HG03280 (cell line): ENCODE results near the gene MEGF10.

Experiments used
- ATAC-seq: cut with Tn5 transposase; IDR thresholded peaks from one replicate; pipeline ENCODE4 v1.9.1; 2021; ENCODE audit warnings: mild to moderate bottlenecking, moderate library complexity; ENCODE audit not compliant: unreplicated experiment

MEGF10 gene

DNA sequence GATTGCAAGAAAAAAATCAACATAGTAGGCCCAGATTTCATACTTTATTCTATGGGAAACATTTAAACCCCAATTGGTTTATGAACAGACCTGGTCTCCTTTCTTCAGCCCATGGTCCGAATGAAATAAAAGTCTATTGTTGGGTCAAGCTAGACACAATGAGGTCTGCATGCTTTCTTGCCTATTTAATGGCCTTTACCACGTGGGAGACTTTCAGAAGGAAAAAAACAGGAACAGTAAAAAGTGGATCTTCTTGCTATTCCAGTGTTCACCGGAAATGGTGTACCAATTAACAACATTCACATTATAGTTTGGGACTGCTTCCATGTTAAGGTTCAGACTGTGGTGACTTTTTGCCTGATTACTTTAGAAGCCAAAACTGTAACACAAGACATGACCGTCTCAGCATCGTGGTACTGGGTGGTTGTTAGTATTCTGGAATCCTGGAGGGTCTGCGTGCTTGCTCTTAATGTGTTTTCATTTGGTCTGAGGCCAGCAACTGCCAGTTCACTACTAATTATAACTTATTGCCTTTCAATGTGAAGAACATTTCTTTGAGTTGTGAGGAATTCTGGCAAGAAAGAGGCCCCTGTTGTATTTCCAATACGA is 141.5 kb downstream of the MEGF10 start:
- no peak for ATAC-seq

DNA sequence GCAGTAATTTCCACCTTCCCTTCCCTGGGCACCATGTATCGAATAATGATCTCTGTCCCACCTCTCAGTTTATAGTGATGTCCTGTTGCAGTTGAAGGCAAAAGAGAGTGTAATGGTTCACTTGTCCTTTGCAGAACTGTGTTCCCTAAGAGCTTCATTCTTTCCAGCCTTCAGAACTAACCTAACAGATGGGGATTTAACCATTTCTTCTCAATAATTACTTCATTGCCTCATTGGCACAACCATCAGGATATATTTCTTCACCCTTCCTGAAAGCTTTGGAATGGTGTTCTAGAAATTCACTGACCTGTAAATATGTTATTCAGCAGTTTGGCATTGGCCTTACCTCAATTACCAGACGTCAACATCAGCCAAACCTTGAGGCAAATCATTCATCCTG is 142.9 kb downstream of the MEGF10 start:
- no peak for ATAC-seq

DNA sequence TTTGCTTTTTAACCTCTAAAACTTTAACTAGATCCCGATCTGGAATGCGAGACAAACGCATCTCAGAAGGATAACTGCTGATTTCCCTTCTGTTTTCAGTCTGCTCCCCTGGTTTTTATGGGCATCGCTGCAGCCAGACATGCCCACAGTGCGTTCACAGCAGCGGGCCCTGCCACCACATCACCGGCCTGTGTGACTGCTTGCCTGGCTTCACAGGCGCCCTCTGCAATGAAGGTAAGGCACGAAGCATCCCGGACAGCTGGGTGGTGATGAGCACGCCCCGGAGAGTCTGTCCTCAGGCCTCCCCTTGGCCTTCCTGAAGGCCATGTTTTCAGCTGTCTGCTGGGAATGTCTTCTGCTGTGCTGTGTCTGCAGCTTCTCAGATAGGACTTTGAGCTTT is 144.0 kb downstream of the MEGF10 start:
- ATAC-seq, result no peak

DNA sequence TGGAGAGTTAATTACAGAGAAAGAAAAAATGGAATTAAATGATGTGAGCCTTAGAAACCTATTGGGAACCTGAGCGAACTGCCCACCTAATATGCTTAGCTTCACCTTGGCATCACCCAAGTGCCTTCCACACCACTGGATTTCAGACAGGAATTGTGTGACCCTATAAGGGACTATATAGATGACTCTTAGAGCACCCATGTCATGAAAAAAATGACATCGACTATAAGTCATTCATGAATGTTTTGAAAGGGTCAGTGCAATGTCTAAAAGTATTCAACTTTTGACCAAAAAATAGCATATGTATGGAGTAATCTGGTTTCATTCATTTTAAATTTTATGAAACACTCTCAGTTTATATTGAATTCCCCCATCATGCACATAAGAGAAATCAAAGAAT is 145.2 kb downstream of the MEGF10 start:
- no peak for ATAC-seq

DNA sequence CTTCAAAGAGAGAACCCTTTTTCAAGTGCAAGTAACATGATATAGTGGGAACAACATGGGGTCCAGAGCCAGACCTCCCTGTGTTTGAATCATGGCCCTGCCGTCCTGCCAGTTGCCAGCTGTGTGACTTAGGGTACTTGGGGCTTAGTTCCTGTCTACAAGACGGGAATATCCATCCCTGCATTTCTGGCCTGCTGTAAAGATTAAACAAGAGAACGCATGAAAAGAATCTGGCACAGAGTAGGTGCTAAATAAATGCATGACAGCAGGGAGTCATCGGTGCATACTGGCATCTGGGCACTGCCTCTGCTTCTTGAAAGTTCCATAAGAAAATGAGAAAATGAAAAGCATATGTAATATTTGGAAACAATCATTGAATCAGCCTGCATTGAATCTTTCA is 149.0 kb downstream of the MEGF10 start:
- no peak for ATAC-seq

DNA sequence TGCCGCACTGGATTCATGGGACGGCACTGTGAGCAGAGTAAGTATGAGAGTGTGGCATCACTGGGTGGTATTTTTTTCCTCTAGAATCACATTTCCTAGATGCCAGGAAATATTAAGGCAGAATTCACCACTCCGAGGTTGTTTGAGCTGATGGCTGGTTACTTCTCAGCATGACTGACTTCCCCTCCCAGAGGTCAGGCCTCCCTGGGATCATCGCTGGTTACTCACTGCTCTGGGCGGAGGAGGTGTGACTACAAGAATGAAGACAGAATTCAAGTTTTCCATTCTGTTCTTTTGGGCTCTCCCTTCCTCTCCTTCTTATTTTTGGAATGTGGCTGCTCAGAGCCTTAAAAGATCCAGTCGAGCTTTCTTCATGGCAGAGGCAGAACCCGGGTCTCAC is 150.2 kb downstream of the MEGF10 start:
- ATAC-seq, result no peak

DNA sequence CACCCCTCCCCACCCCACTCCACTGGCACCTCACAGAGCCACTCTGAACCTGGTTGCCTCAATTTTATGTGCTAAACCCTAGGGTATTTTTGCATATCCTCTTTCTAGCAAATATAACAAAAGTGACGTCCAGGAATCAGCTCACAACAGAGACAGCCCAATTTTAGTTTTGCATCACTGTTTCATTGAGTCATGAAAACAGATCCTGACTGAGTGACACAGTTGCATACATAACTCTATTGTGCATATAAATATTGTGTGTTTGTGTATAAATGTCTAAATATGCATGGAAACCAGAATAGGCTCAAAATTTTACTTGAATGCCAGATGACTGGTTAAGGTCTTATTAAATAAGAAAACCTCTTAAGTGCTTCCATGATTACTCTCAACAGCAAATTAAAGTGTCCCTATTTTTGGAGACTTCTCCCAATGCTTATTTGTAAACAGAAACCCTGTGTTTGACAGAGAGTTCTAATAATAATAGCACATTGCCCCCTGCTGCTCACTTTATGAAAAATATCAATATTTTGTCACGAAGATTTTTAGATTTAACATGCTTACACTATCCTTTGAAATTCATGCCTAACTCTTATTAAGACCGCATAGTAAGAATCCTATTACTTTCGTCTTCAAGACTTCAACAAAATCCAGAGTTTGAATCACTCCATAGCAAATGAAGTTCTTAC is 151.3 kb downstream of the MEGF10 start:
- ATAC-seq, result no peak

DNA sequence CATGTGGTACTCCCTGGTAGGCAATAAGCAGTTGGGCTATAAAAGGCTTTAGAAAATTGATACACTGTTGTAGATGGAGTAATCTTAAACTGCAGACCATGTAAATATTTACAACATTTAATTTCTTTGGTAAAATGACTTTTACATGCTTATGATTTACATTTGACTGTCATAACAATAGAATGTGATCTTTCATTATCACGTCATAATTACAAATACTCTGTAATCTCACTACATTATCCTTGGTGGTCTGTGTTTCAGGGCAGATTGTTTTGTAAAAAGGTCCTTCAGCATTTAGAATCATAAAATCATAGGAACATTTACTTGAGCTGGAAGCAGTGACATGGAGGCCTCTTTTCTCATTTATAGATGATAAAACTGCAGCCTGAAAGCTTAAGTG is 153.6 kb downstream of the MEGF10 start:
- no peak for ATAC-seq

DNA sequence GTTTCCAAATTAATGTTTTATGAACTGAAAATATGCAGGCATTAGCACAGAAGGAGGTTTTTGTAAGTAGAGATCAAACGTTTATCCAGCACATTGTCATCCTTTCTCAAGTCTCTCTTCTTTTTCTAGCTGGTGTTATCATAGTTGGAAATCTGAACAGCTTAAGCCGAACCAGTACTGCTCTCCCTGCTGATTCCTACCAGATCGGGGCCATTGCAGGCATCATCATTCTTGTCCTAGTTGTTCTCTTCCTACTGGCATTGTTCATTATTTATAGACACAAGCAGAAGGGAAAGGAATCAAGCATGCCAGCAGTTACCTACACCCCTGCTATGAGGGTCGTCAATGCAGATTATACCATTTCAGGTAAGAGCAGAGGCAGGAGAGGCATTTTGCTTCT is 154.7 kb downstream of the MEGF10 start:
- no peak for ATAC-seq

DNA sequence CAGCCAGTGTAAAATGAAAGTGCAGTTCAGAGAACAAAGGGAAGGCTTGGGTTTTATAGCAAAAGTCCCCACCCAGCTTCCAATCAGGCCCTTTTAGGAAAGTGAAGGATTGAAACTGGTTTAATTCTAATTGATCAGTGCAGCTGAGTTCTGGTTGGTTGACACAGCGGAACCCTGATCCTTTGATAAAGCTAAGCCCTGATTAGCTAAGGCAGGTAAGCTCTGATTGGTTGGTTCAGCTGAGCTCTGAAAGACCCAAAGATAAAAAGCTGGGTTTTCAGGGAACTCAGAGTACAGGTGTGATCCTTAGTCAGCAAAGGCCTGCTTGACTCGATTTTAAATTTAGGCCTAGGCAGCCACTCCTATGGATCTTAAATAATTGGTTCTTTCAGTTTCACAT is 156.0 kb downstream of the MEGF10 start:
- no peak for ATAC-seq

DNA sequence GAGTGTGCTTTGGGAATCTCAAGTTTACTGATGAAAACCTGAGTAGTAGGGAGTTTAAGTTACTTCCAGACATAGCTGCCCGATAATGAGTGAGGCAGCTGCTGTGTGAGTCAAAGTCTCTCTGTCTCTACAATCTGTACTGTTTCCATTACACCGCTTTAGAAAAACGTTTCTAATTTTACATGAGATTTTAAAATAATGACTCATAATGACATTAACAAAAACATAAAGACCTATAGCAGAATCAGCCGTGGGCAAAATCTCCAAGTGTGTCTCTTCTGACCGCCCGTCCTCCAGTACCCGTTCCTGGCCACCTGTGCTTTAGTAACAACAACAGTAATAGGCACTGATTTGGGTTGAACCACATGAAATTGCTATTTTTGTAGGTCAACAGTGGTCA is 157.2 kb downstream of the MEGF10 start:
- ATAC-seq, result no peak

DNA sequence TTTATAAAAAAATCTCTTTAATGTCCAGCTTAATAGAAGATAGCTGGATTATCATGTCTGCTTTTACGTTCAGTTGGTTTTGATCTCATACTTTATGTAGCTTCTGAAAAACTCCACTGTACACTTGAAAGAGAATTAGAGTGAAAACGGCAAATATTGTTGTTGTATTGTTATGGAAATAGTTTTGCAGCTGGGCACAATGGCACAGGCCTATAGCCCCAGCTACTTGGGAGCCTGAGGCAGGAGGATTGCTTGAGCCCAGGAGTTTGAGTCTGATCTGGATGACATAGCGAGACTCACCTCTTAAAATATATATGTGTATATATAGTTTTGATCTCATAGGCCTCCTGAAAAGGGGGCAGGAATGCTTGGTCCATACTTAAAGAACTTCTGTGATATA is 159.4 kb downstream of the MEGF10 start:
- ATAC-seq, result no peak

DNA sequence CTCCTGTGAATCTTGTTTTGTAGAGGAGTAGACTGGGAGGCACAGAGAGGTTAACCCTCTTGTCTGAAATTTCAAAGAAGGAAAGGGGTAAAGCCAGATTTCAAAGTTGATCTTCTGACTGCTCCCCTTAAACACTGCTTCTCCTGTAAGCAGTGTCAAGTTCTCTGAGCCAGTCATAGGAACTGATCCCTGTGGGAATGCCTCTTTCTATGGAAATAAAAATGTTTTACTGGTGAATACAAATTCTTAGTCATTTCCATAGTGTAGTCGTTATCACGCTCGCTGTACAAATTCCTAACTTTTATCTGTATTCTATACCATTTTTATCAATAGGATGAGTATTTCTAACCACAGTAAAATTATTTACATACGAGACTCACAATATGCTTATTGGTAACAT is 160.5 kb downstream of the MEGF10 start:
- no peak for ATAC-seq

DNA sequence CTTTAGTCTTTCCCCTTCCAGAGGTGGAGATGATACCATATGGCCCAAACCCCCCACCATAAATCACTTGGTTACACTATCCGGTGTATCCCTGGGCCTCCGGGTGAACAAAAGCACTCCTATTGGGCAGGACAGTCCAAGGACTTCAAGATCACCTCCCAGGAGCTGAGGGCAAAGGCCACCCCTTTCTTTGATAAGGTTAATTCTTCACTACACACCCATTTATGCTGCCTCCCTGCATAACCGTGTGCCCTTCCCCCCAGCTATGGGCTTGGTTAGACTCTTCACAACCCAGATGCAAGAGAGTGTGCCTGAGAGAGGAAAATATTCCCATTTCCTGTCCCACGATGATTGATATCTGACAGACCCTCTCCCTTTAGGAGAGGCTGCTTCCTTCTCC is 162.0 kb downstream of the MEGF10 start:
- no peak for ATAC-seq

DNA sequence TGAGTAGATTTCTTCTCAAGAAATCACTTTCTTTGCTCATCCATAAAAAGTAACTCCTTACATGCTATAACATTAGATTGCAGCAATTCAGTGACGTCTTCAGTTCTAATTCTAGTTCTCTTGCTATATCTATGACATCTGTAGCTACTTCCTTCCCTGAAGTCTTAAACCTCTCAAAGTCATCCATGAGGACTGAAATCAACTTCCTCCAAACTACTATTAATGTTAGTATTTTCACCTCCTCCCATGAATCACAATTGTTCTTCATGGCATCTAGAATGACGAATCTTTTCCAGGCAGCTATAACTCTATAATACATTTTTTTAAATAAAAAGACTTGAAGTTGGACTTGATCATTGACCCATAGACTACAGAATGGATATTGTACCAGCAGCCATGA is 180.6 kb downstream of the MEGF10 start:
- no peak for ATAC-seq

DNA sequence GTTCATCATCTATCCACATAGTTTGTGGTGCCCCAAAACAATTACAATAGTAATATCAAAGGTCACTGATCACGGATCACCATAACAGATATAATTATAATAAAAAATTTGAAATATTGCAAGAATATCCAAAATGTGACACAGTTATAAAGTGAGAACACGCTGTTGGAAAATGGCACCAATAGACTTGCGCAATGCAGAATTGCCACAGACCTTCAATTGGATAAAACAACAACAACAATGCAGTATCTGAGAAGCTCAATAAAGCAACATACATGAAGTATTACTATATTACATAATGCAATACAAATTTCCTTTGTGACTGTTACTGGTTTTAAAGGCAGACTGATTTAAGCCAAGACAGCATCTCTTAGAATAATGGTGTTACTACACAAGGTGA is 182.1 kb downstream of the MEGF10 start:
- no peak for ATAC-seq

DNA sequence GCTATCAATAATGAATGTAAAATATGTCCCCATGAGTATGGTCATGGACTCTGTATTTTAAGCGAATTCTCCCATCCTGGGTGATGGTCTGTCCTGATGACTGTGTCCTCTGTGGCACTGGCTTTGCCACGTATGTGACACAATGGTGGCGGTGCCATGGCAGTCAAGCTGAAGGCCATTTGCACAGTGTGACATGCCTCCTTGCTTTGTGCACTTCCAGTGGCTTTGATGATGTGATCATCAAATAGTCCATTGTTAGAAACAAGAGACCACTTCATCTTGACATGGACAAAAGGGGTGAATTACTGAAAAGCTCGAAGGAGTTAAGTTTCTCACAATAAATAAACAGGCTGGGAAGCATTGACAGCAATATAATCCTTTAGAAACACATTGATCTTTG is 195.9 kb downstream of the MEGF10 start:
- ATAC-seq, result no peak

DNA sequence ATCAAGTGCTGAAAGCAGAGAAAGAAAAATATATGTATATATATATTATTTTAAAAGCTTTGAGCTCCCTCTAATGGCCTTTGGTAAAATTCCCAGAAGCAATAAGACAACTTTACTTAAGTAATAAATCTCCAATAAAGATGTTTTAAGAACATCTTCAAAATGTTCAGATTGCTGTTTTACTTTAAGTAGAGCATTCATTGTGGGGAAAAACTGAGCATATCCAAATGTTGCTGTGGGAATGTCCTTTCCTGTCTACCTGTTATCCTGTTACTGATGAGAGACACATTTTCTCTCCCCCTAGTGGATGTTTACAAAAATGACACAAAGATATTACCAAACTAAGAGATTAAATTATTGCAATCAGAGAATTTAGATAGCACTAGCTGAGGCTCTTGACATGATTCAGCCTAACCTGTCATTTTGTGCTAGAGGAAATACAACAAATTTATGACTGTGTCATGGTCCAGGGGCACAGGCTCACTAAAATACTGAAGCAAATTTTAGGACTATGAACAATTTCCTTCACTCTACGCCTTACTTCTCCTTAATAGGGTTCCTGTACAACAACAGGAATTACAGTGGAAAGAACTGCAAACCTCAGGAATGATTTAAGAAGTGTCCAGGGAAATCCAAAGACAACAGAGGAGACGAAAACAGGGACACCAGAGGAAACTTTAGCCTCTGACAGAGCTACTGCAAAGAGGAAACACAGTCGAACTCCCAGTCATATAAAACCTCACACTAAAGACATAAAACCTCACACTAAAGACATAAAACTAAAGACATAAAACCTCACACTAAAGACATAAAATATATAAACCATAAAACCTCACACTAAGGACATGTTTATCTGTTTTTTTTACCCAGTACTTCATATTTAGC is 202.5 kb downstream of the MEGF10 start:
- ATAC-seq, result peak; percentile 86

DNA sequence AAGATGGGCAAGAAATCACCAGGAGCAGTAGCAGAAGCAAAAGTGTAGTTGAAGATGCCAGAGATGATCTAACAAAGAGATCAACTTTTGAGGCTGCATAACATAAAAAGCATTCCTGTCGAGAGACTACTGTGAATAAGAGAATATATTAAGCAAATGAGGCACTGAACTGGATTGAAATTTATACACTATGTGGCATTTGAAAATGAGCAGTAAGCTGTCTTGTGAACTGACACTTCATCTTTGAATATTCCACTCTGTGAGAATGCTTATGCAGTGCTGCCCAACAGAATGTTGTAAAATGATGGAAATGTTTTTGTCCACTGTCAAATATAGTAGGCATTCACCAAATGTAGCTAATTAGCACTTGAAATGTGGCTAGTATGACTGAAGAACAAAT is 208.0 kb downstream of the MEGF10 start:
- ATAC-seq, result no peak

DNA sequence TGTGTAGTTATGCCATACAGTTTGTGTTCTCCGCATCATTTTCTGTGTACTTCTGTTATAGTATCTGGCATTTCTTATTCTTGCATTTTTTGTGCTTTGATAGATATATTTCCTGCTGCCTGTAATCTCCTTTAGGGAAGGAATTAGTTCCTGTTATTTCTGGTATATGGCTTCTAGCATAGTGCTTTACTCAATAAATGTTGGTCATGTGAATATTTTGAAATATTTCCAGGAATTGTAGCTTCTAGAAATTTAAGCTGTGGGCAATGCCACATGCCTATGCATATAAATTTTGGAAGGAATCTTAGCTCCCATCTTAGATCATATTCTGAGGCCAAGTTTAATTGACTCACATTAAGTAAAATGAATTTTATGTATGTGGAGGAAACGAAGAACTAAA is 215.3 kb downstream of the MEGF10 start:
- ATAC-seq, result no peak

DNA sequence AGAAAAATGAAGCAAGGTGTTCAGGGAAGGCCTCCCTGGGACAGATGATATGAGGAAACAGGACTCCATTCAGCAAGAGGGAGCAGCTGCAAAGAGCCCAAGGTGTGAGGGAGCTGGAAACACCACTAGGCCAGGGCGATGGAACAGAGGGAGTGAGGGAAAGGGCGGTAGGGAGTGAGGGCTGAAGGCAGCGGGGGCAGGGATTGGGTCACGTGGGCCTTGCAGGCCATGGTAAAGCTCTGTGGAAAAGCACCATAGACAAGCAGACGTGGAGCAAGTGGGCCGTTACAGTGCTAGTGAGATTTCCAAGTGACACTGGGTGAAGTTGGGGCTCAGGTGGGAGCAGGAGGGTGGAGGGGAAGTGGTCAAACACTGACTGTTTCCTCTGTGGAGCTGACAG is 216.0 kb downstream of the MEGF10 start:
- no peak for ATAC-seq
